Glomerular visceral epithelial cell (primary cell): Measurements from ENCODE around the gene ADGRF1.
A peak's percentile ranks its signal among the peaks of the same experiment; 100 is the strongest.

Experiments
- DNase-seq: peaks from one replicate; pipeline ENCODE4 v3.0.0-alpha.2; 2016; ENCODE audit errors: extremely low spot score

Gene ADGRF1

DNA sequence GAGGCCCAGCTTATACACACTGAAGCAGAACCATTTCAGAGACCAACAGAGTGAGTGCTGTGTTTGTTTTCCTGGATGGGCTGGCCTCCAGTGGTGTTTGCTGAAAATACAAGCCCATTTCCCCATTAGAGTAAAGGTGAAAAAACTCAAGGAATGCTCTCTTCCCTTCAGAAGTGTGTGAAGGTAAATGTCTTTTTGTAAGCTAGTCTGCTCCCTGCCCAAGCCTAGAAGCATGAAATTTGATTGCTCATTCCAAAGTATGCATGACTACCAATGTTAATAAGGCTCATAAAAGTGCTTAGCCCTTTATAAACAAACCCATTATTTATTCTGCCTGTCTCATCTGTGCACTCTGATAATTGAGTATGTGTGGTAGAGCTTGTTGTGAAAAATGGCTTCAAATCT lies 59.1 kb downstream of the ADGRF1 start:
- DNase-seq = no peak

DNA sequence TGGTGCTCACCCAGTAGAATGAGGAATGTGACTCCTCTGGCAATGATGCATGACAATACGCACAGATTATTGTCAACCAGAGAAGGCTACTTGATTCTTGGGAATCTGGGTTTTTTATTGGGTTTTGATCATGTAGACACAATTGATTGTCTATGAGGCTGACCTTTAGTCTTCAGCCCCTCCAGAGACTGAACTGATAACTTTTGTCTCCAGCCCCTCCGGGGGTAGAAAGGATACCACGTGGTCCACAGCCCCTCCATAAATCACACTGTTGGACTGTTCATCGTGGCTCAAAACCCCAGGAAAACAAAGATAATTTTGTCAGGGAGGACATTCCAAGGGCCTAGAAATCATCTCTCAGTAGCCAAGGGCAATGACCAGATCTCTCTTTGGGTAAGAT lies 62.9 kb downstream of the ADGRF1 start:
- no peak for DNase-seq

DNA sequence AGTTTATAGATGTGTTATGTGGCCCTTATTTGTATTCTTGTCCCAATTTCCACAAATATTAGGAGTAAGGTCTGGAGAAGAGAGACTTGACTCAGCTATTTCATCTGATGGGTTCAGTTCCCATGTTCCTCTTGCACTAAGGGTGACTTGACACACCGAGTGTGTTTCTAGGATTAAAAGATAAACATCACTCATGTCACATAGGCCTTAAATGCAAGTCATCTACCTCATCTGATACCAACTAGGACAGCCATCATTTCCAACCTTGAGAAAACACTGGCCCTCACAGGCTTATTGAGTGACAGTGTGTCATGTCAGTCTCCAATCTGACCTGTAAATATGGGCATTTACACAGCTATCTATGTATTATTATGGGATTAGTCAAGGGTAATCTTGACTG lies 67.3 kb downstream of the ADGRF1 start:
- DNase-seq = no peak

DNA sequence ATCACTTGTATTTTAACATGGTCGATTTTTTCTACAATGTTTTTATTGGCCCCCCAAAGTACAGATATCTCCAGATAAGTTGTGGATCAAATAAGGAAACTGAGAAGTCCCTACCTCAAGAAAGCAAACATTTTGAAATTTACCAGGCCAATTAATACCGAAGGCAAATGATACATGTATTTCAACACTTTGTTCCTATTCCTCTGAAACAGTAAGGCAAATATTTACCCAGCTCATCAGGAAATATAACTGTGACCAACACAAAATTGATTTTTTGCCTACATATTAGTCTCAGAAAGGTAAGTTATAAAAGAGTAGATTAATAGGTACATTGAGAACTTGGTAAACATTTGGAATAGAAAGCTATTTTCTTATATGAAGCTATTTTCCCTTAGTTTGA lies 69.1 kb downstream of the ADGRF1 start:
- DNase-seq = no peak

DNA sequence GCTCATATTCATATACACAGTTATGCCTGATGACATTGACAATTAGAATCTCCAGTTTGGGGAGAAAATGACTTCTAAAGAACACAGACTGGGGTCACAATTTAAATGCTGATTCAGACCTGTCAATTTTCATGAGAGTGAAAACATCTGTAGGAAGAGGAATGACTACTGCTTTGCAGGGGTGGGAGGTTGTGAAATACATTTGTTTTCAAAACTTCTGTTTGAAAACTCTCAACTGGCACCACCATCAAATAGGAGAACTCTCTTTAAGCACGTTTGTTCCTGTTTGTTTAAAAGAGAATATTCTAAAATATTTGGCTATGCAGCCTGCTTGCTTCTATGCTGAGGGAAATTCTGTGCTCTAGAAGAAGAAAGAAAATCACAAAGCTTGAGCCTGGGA lies 69.6 kb downstream of the ADGRF1 start:
- DNase-seq = no peak

DNA sequence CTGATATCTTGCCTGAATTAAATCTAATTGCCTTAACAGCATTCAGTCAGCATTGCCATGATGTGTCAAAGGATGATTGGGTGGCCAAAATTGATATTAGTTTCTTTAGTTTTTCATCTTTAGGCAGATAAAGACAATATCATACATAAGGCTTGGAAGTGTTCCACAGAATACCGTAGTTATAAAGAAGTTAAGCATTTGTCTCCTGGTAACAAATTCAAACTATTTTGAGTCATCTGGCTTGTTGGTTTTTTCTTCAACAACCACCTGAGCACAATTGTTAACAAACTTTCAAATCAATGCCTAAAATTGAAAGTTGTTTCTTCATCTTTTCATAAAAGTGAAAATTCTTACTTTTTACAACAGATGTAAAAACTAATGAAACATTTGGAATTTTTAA lies 72.9 kb downstream of the ADGRF1 start:
- no peak for DNase-seq

DNA sequence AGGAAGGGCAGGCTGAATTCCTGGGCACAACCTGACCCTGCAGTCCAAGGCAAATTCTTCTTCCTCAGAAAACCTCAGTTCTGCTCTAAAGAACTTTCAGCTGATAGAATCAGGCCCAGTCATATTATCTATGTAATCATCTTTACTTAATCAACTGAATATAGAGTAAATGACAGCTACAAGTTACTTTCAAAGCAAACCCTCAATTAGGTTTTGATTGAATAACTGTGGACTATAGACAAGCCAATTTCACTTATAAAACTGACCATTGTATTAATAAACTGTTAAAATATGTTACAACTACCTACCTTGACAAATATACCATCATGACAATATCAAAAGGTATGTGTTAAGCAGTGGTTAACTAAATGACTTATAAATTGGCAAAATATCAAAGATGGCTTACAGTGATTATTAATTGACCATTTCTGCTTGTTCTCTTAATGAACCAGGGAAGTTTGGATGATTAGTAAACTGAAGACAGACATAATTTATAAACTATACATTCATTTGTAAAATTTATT lies 74.2 kb downstream of the ADGRF1 start:
- DNase-seq = peak; percentile 18

DNA sequence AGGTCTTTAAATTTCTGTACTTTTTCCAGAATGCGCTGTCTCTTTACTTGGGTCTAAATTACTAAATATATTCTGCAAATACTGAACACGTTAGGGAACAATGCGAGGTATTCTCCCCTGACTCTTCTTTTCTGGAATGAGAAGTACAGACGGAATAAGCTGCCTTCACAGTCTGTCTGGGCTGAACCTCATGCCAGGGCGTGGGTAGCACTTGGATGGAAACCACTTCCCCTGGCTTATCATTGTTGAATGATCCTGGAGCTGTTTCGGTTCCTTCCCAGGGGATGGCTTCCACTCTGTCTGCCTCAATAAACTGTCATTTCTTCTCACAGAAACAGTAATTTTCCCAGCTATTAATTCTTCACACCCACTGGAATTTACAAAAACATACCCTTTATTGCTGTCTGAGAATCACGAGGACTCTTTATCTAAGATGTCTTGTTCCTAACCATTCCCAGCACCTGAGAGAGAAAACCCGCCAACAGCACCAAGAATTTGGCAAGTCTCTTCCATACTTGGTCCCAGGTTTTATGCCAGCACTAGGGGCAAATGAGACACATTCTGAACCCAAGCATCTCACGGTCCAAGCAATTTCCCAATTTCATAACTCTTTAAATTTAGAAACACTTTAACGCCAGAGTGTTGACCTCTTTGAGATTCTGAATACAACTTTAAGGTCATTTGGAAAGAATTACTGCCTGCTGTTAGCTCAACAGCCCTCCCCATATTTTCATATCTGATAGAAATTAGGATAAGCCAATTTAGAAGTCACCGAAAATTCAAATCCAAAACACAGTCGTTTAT lies 77.2 kb downstream of the ADGRF1 start:
- no peak for DNase-seq

DNA sequence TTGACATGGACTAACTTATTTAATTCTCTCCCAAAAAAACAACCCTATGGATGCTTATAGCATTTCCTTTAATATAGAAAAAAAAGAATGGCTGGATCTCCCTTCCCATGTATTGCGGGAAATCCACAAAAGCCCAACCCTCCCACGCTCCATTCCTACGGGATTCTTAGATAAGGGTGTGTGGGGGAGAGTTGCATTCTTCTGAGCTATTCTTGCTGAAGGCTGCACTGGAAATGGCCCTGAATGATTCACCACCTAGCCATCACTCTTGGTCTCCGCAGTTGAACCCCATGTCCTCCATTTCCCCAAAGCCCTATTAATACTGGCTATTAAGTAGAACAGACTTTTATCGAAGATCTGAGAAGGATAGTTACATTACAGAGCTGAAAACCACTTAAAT lies 78.5 kb downstream of the ADGRF1 start:
- DNase-seq = no peak

DNA sequence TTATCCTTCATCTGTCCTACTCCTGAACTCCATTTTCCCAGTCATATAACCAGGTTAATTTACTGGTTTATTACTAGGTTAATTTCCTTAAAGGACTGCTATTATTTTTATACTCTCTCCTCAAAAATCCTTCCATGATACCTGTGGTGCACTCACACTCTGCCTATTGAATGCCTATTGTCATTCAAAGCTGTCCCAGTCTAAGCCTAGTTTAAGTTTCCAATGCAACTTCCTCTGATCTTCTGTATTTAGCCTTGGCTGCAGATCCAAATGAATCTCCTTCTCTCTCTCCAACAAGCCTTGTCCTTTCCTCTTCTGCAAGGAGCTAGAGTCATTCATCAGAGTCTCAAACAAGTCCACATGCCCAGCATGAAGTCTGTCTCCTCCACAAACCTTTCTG lies 79.1 kb downstream of the ADGRF1 start:
- DNase-seq = no peak

DNA sequence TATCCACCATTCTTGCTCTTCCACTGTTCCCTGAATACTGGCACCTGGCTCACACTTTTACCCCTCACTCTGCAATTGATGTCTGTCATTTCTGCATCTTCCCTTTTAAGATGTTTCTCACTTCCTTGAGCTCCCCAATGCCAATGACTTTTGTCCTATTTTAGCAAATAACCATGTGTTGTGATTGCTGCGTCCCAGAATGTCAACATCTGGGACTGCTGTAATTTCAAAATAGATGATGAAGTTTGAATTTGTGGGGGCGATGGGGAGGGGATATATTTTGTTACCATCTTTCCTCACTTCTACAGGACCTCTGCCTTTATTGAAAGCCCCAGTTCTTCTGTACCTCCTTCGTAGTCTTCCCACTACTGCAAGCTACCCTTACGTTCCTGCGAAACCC lies 80.4 kb downstream of the ADGRF1 start:
- no peak for DNase-seq

DNA sequence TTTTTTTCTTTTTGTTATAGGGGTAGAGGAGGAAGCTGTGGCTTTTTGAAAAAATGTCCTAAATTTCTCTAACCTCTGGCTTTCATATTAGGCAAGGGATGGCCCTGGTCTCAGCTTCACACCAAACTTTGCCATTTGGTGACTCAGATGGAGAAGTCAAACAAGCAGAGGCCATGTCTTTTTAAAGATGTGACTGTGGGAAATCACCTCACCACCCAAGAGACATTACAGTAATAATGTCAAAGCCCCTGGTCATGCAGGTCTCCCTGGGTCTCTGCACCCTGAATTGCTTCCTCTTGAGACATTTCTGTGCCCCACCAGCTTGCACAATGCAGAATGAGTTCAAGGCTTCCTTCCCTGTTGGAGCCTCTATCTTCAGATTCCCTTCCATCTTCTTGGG lies 80.9 kb downstream of the ADGRF1 start:
- no peak for DNase-seq

DNA sequence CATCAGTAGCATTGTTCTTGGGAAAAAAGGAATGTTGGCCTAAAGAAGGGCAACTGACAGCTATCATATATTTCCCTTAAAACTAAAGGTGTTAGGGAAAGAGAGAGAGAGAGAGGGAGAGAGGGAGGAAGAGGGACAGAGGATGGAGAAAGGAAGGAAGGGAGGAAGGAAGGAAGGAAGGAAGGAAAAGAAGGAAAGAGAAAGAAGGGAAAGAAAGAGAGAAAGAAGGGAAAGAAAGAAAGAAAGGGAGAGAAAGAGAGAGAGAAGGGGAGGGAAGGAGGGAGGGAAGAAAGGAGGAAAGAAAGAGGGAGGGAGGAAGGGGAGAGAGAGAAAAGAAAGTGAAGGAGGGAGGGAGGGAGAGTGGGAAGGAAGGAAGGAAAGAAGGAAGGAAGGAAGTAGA lies 82.7 kb downstream of the ADGRF1 start:
- no peak for DNase-seq

DNA sequence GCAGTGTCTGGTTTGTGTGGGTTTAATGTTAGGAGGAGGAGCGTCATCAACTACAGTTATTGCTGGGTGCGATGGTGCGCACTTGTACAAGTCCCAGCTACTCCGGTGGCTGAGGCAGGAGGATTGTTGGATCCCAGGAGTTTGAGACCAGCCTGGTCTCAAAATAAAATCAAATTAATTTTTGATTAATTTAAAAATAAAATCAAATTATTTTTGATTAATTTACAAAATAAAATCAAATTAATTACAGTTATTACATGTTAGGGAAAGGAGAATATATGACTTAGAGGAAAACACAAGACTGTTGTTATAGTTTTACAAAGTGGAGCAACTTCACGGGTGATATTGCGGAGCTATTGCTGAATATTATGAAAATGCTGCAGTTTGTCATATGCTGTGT lies 85.7 kb downstream of the ADGRF1 start:
- DNase-seq = no peak

DNA sequence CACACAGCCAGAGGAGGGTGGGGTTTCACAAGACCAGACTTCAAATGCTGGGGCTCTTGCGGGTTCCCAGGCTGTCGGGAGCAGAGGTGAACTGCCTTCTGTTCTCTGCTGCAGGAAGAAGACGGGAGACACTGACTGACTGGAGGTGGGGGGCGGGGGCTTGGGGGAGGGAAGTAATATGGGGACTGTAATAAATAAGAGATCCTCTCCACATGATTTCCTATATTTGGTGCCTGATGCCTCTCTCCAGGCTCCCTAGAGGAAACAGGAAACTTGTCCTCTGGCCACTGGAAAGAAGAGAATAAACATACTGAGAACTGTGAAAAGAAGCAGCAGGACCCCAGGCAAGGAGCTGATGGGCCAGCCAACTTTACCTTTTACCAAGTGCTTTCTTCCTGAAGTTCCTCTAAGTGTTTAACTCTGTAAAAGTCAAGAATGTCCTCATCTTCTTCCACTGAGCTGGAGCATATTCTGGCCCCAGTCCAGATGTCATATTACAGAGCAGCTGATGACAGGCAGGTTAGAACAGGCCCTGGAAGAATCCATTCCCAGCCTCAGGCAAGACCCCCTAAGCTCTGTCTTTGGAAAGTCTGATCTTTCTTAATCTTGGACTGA lies 87.2 kb downstream of the ADGRF1 start:
- DNase-seq = peak; percentile 42

DNA sequence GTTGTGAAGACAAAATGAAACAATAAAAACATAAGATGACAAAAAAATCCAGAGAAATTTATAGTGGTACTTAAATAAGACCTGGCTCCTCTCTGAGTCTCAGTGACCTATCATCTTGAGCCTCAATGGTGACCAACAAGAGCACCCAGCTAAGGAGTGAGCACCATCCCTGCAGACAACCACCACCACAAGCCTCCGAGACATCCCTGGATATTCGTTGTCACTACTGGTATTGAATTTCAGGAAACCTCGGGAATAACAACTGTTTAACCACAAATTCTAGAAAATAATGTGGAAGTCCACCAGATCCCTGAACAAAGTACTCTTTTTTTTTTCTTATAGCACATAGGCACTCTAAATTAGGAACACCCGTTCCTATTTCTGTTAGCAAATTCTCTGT lies 88.2 kb downstream of the ADGRF1 start:
- DNase-seq = no peak

DNA sequence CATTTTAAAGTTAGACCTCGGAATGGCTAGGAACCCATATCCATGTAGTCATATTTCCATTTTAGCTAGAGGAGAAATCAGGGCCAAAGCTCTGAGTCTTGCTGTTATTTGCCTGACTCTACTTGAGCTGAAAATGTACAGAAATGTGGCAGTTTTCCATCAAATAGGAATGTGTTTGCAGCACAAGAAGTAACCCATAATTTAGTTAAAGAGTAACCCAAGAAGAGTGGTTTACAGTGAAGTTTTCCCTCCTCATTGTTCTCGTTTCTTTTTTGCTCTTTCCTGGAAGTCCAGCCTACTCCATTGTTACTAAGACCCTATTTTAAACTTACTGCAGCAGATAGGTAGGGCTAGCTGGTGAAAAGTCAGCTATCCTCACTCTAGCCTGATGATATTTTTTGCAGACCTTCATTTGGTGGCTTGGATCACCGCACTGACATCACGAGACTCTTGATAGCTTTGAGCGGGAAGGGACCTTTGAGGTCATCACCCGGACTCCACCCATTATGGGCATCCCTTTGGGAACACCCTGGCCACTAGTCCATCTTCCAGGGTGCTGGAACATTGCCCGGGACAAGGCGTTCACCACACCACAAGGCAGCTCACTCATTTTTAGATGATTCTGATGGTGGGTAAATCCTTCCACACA lies 92.4 kb downstream of the ADGRF1 start:
- DNase-seq = peak; percentile 75

DNA sequence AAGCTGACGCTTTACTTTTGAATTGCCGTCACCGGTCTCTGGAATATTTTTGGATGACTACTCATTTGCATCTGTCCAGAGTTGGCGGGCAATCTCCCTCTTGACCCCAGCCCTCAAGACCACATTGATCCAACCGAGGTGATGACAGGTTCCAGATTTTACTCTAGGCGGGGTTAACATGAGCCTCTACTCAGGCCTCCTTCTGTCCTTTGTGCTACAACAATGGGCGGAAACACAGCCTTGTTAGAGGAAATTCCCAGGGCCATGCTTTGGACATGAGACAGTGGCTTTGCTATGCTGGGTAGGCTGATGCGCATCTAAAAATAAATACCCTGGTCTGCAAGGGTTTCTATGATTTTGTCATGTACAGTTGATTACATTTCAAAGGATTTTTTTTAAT lies 93.4 kb downstream of the ADGRF1 start:
- DNase-seq = peak; percentile 23
